BLaER1 (cell line): ENCODE data around the gene NT5C2.
"Not testable (repeated sequence)": the region's sequence is repeated elsewhere in the genome, so short reads cannot be mapped to it uniquely, and the experiment has no call there.

Experiments used
- H3K27ac ChIP-seq: shearing (Covaris generic); formaldehyde crosslinking; 2 replicates; pipeline ENCODE4 v1.8.1; 2022
- H3K27me3 ChIP-seq: shearing (Covaris generic); formaldehyde crosslinking; 2 replicates; pipeline ENCODE4 v1.8.1; 2022
- H3K36me3 ChIP-seq: shearing (Covaris generic); formaldehyde crosslinking; 2 replicates; pipeline ENCODE4 v1.8.1; 2022
- H3K4me1 ChIP-seq: shearing (Covaris generic); formaldehyde crosslinking; 2 replicates; pipeline ENCODE4 v1.8.1; 2022
- H3K4me2 ChIP-seq: shearing (Covaris generic); formaldehyde crosslinking; 2 replicates; pipeline ENCODE4 v1.8.1; 2022
- H3K4me3 ChIP-seq: shearing (Covaris generic); formaldehyde crosslinking; 2 replicates; pipeline ENCODE4 v1.8.1; 2022
- H3K9ac ChIP-seq: shearing (Covaris generic); formaldehyde crosslinking; 2 replicates; pipeline ENCODE4 v1.8.1; 2022
- H3K9me3 ChIP-seq: shearing (Covaris generic); formaldehyde crosslinking; 2 replicates; pipeline ENCODE4 v1.8.1; 2022
- H4K20me1 ChIP-seq: shearing (Covaris generic); formaldehyde crosslinking; 2 replicates; pipeline ENCODE4 v1.8.1; 2022
- Cebpa-rat ChIP-seq: shearing (Covaris generic); IDR thresholded peaks from 2 replicates; pipeline ENCODE4 v1.8.1; 2022

NT5C2 gene

GRCh38 chr10:103067484-103067883 lies 125.6 kb downstream of the NT5C2 start:
- H3K4me1 ChIP-seq = peaks cover 55% of the 10 kb centered on the region
- H4K20me1 ChIP-seq = no peaks in the 10 kb centered on the region
- no peak overlapping the region for H3K4me3 ChIP-seq
- H3K27me3 ChIP-seq = no peaks in the 10 kb centered on the region
- no peak for TF ChIP-seq Cebpa-rat
- no peaks in the 10 kb centered on the region for H3K9me3 ChIP-seq
- H3K9ac ChIP-seq = no peak overlapping the region
- peaks cover 7% of the 10 kb centered on the region; the same call in 1 of the 2 replicates for H3K36me3 ChIP-seq
- no peak overlapping the region for H3K27ac ChIP-seq
- H3K4me2 ChIP-seq = no peak overlapping the region

- H3K9me3 ChIP-seq, H3K9ac ChIP-seq, H3K36me3 ChIP-seq, H4K20me1 ChIP-seq, H3K27ac ChIP-seq, H3K4me3 ChIP-seq, H3K4me2 ChIP-seq, H3K27me3 ChIP-seq: not testable (repeated sequence)
- peaks cover 55% of the 10 kb centered on the region for H3K4me1 ChIP-seq
Measured at GRCh38 chr10:103067099-103067477, 126.0 kb downstream of the NT5C2 start.

GRCh38 chr10:103066141-103067098 lies 126.7 kb downstream of the NT5C2 start:
- no peak for TF ChIP-seq Cebpa-rat
- Histone ChIP-seq H3K27me3 (no peaks in the 10 kb centered on the region), H3K27ac (peak overlapping the region; percentile 45), H3K36me3 (no peaks in the 10 kb centered on the region), H3K4me1 (peaks cover 49% of the 10 kb centered on the region), H3K9ac (0 out of 2 replicates have a peak overlapping the region, but pooled peaks have one; percentile 3), H4K20me1 (no peaks in the 10 kb centered on the region), H3K4me3 (no peak overlapping the region), H3K9me3 (no peaks in the 10 kb centered on the region), H3K4me2 (peak overlapping the region; percentile 65)

- no peak for TF ChIP-seq Cebpa-rat
- Histone ChIP-seq H3K27ac (peak overlapping the region; percentile 45), H4K20me1 (no peaks in the 10 kb centered on the region), H3K9ac (peak overlapping the region; percentile 3; the same call in 1 of the 2 replicates), H3K9me3 (no peaks in the 10 kb centered on the region), H3K4me2 (peak overlapping the region; percentile 65), H3K4me1 (peaks cover 34% of the 10 kb centered on the region), H3K27me3 (no peaks in the 10 kb centered on the region), H3K36me3 (no peaks in the 10 kb centered on the region), H3K4me3 (no peak overlapping the region)
Measured at GRCh38 chr10:103064956-103065355, 128.1 kb downstream of the NT5C2 start.

- Histone ChIP-seq H3K27ac (no peak overlapping the region), H3K27me3 (no peaks in the 10 kb centered on the region), H3K9ac (no peak overlapping the region), H4K20me1 (no peaks in the 10 kb centered on the region), H3K36me3 (no peaks in the 10 kb centered on the region), H3K4me2 (no peak overlapping the region), H3K4me3 (no peak overlapping the region), H3K9me3 (no peaks in the 10 kb centered on the region), H3K4me1 (peaks cover 16% of the 10 kb centered on the region)
- TF ChIP-seq Cebpa-rat = no peak
Measured at GRCh38 chr10:103062854-103063590, 130.1 kb downstream of the NT5C2 start.

- H3K9ac ChIP-seq = no peak overlapping the region
- H3K9me3 ChIP-seq = no peaks in the 10 kb centered on the region
- H3K4me1 ChIP-seq = peaks cover 9% of the 10 kb centered on the region
- no peaks in the 10 kb centered on the region for H3K27me3 ChIP-seq
- no peak overlapping the region for H3K4me2 ChIP-seq
- no peak for TF ChIP-seq Cebpa-rat
- no peak overlapping the region for H3K4me3 ChIP-seq
- H3K36me3 ChIP-seq = peaks cover 9% of the 10 kb centered on the region; the same call in 1 of the 2 replicates
- no peak overlapping the region for H3K27ac ChIP-seq
- H4K20me1 ChIP-seq = no peaks in the 10 kb centered on the region
Measured at GRCh38 chr10:103060575-103060974, 132.5 kb downstream of the NT5C2 start.

GRCh38 chr10:103058034-103058433 lies 135.0 kb downstream of the NT5C2 start:
- H3K9me3 ChIP-seq = no peaks in the 10 kb centered on the region
- no peak overlapping the region for H3K9ac ChIP-seq
- no peak overlapping the region for H3K4me3 ChIP-seq
- H3K4me2 ChIP-seq = no peak overlapping the region
- H3K36me3 ChIP-seq = peaks cover 9% of the 10 kb centered on the region
- H3K27ac ChIP-seq = no peak overlapping the region
- H3K4me1 ChIP-seq = no peaks in the 10 kb centered on the region
- H4K20me1 ChIP-seq = no peaks in the 10 kb centered on the region
- no peaks in the 10 kb centered on the region for H3K27me3 ChIP-seq
- no peak for TF ChIP-seq Cebpa-rat

GRCh38 chr10:103055105-103055504 lies 138.0 kb downstream of the NT5C2 start:
- no peak overlapping the region for H3K9ac ChIP-seq
- no peaks in the 10 kb centered on the region for H4K20me1 ChIP-seq
- H3K4me3 ChIP-seq = no peak overlapping the region
- H3K27me3 ChIP-seq = no peaks in the 10 kb centered on the region
- no peaks in the 10 kb centered on the region for H3K9me3 ChIP-seq
- H3K4me1 ChIP-seq = no peaks in the 10 kb centered on the region
- peaks cover 9% of the 10 kb centered on the region for H3K36me3 ChIP-seq
- TF ChIP-seq Cebpa-rat = no peak
- H3K4me2 ChIP-seq = no peak overlapping the region
- no peak overlapping the region for H3K27ac ChIP-seq

- TF ChIP-seq Cebpa-rat = no peak
- no peak overlapping the region for H3K4me2 ChIP-seq
- peaks cover 9% of the 10 kb centered on the region for H3K36me3 ChIP-seq
- H3K27ac ChIP-seq = no peak overlapping the region
- H4K20me1 ChIP-seq = no peaks in the 10 kb centered on the region
- H3K9me3 ChIP-seq = no peaks in the 10 kb centered on the region
- H3K9ac ChIP-seq = no peak overlapping the region
- H3K27me3 ChIP-seq = no peaks in the 10 kb centered on the region
- H3K4me1 ChIP-seq = no peaks in the 10 kb centered on the region
- H3K4me3 ChIP-seq = no peak overlapping the region
Measured at GRCh38 chr10:103054621-103055020, 138.5 kb downstream of the NT5C2 start.
